MM.1S (cell line): ENCODE measurements around the gene RIPOR3.
"Not testable (repeated sequence)": the region's sequence is repeated elsewhere in the genome, so short reads cannot be mapped to it uniquely, and the experiment has no call there.

Source experiments
- DNase-seq: peaks from one replicate; pipeline ENCODE4 v3.0.0-alpha.2; 2015
- H2AFZ ChIP-seq: fragments of 300-600 bp; sonication (generic); 2 replicates; pipeline ENCODE4 v1.6.0; 2016; ENCODE audit warnings: antibody characterized with exemption, low read length
- H3F3A ChIP-seq: fragments of 300-600 bp; sonication (generic); 2 replicates; pipeline ENCODE4 v1.6.1; 2016; ENCODE audit warnings: mild to moderate bottlenecking, antibody characterized with exemption, low read length, moderate library complexity, mixed read lengths; ENCODE audit not compliant: insufficient read depth
- H3K27ac ChIP-seq: fragments of 300-600 bp; sonication (generic); 2 replicates; pipeline ENCODE4 v1.5.1; 2016; ENCODE audit warnings: mild to moderate bottlenecking, low read length
- H3K27me3 ChIP-seq: fragments of 300-600 bp; sonication (generic); replicated peaks from 2 replicates; pipeline ENCODE4 v1.6.0; 2016; ENCODE audit warnings: low read length; ENCODE audit not compliant: insufficient read depth
- H3K36me3 ChIP-seq: fragments of 300-600 bp; sonication (generic); replicated peaks from 2 replicates; pipeline ENCODE4 v1.6.1; 2016; ENCODE audit warnings: mild to moderate bottlenecking, low read length, mixed read lengths; ENCODE audit not compliant: insufficient read depth
- H3K4me1 ChIP-seq: fragments of 300-600 bp; sonication (generic); 2 replicates; pipeline ENCODE4 v1.6.1; 2016; ENCODE audit warnings: low read length, mixed read lengths
- H3K4me2 ChIP-seq: fragments of 300-600 bp; sonication (generic); 2 replicates; pipeline ENCODE4 v1.6.0; 2016; ENCODE audit warnings: low read depth, low read length
- H3K4me3 ChIP-seq: fragments of 300-600 bp; sonication (generic); 2 replicates; pipeline ENCODE4 v1.5.1; 2016; ENCODE audit warnings: low read length, mixed read lengths
- H3K79me2 ChIP-seq: fragments of 300-600 bp; sonication (generic); 2 replicates; pipeline ENCODE4 v1.6.1; 2016; ENCODE audit warnings: mixed run types, low read length, mixed read lengths
- H3K9ac ChIP-seq: fragments of 300-600 bp; sonication (generic); 2 replicates; pipeline ENCODE4 v1.6.1; 2016; ENCODE audit warnings: low read length, mixed read lengths
- H3K9me2 ChIP-seq: fragments of 300-600 bp; sonication (generic); replicated peaks from 2 replicates; pipeline ENCODE4 v1.6.1; 2016; ENCODE audit warnings: mild to moderate bottlenecking, low read length, mixed read lengths; ENCODE audit not compliant: insufficient read depth
- H3K9me3 ChIP-seq: fragments of 300-600 bp; sonication (generic); replicated peaks from 2 replicates; pipeline ENCODE4 v1.6.1; 2016; ENCODE audit warnings: mild to moderate bottlenecking, low read length, mixed read lengths; ENCODE audit not compliant: insufficient read depth
- H4K20me1 ChIP-seq: fragments of 300-600 bp; sonication (generic); 2 replicates; pipeline ENCODE4 v1.6.1; 2016; ENCODE audit warnings: mild to moderate bottlenecking, low read length, moderate library complexity, mixed read lengths; ENCODE audit not compliant: insufficient read depth
- CTCF ChIP-seq: fragments of 300-600 bp; sonication (generic); IDR thresholded peaks from 2 replicates; pipeline ENCODE4 v1.5.1; 2016; ENCODE audit warnings: antibody characterized with exemption, low read length, mixed read lengths
- EZH2 ChIP-seq: fragments of 300-600 bp; sonication (generic); optimal IDR thresholded peaks from 2 replicates; pipeline ENCODE3; 2017; ENCODE audit warnings: low read depth, mild to moderate bottlenecking, antibody characterized with exemption, low read length, mixed read lengths
- EZH2phosphoT487 ChIP-seq: fragments of 300-600 bp; sonication (generic); IDR thresholded peaks from 2 replicates; pipeline ENCODE4 v1.6.1; 2018; ENCODE audit warnings: antibody characterized with exemption, low read length

The RIPOR3 gene

GRCh38 chr20:50638015-50638847 lies 53.1 kb downstream of the RIPOR3 start:
- not testable (repeated sequence) for H3K4me3 ChIP-seq, H2AFZ ChIP-seq

GRCh38 chr20:50636601-50637540 lies 54.5 kb downstream of the RIPOR3 start:
- Histone ChIP-seq H3K9me2 (no peaks in the 10 kb centered on the region), H3K36me3 (no peaks in the 10 kb centered on the region), H4K20me1 (no peaks in the 10 kb centered on the region), H3K79me2 (no peaks in the 10 kb centered on the region), H3K4me3 (no peak overlapping the region), H2AFZ (no peak overlapping the region), H3F3A (no peaks in the 10 kb centered on the region), H3K27me3 (peaks cover 21% of the 10 kb centered on the region), H3K9me3 (no peaks in the 10 kb centered on the region), H3K27ac (no peak overlapping the region), H3K4me2 (no peak overlapping the region), H3K4me1 (no peaks in the 10 kb centered on the region), H3K9ac (no peak overlapping the region)
- DNase-seq: no peak
- TF ChIP-seq EZH2 (no peak), EZH2phosphoT487 (no peak), CTCF (no peak)

More at GRCh38 chr20:50638015-50638847, 53.1 kb downstream of the RIPOR3 start:
- H3K4me2 ChIP-seq, H3K4me1 ChIP-seq, H4K20me1 ChIP-seq, H3K9me3 ChIP-seq, H3K79me2 ChIP-seq, H3F3A ChIP-seq, H3K27ac ChIP-seq, H3K36me3 ChIP-seq, H3K9me2 ChIP-seq, DNase-seq, H3K9ac ChIP-seq: not testable (repeated sequence)
- H3K27me3 ChIP-seq: peaks cover 11% of the 10 kb centered on the region

DNA sequence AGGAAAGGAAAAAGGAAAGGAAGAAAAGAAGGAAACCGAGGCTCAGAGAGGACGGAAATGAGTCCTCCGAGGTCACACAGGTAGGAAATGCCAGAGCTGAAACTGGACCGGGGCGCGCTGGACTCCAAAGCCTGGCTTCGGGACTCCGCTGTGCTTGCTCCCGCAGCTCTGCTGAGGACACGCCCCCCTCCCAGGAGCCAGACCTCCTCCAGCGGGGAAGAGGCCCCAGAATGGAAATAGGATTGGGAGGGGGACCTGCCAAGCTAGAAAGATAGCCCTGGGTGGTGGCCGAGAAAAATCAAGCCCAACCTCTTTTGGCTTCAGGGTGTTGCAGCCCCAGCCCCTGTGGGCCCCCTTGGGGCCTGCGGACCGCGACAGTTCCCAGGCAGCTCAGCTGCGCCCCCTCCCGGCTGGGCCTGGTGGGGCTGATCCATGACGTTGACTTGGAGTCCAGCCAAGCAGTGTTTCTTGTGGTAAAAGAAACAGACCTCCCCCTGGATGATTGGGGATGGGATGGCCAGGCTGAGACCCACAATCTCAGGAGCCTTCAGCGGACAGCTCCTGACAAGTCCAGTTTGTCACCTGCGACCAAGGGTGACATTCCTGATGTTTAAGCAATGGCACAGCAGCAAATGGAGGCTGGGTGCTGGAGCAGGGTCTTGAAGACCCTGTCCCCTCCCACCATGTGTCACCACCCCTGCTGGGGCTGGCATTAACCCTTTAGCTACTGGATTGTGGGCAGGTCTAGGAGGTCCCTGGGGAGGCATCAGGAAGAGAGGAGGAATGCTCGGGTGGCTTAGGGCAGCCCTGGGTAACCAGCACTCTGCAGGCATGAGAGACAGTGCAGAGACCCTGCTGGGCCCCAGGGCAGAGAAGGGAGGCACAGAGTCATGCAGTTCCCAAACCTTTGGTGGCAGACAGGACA lies 55.4 kb downstream of the RIPOR3 start:
- H2AFZ ChIP-seq: peak overlapping the region; percentile 9; the same call in 1 of the 2 replicates
- TF ChIP-seq EZH2 (no peak), CTCF (peak; percentile 94)
- H3K4me1 ChIP-seq: no peaks in the 10 kb centered on the region
- H3K4me3 ChIP-seq: no peak overlapping the region
- no peaks in the 10 kb centered on the region for H3K36me3 ChIP-seq
- peaks cover 30% of the 10 kb centered on the region for H3K27me3 ChIP-seq
- no peaks in the 10 kb centered on the region for H4K20me1 ChIP-seq
- no peak overlapping the region for H3K9ac ChIP-seq
- DNase-seq: peak; percentile 48
- no peaks in the 10 kb centered on the region for H3K9me2 ChIP-seq
- H3K4me2 ChIP-seq: peak overlapping the region; percentile 24; the same call in 1 of the 2 replicates
- H3F3A ChIP-seq: no peaks in the 10 kb centered on the region
- no peak overlapping the region for H3K27ac ChIP-seq
- H3K9me3 ChIP-seq: no peaks in the 10 kb centered on the region
- no peaks in the 10 kb centered on the region for H3K79me2 ChIP-seq
